GM19239 (cell line): ENCODE measurements around the gene C1orf226.
"Not testable (repeated sequence)": the region's sequence is repeated elsewhere in the genome, so short reads cannot be mapped to it uniquely, and the experiment has no call there.

Source experiments
- DNase-seq: peaks from one replicate; pipeline ENCODE4 v3.0.0; 2011; ENCODE audit warnings: low spot score; ENCODE audit not compliant: insufficient read length
- FAIRE-seq: peaks from 2 replicates; lab custom pipeline; 2011; peaks lifted over from hg19 to GRCh38; lab: Jason Lieb, UNC

C1orf226 gene

DNA sequence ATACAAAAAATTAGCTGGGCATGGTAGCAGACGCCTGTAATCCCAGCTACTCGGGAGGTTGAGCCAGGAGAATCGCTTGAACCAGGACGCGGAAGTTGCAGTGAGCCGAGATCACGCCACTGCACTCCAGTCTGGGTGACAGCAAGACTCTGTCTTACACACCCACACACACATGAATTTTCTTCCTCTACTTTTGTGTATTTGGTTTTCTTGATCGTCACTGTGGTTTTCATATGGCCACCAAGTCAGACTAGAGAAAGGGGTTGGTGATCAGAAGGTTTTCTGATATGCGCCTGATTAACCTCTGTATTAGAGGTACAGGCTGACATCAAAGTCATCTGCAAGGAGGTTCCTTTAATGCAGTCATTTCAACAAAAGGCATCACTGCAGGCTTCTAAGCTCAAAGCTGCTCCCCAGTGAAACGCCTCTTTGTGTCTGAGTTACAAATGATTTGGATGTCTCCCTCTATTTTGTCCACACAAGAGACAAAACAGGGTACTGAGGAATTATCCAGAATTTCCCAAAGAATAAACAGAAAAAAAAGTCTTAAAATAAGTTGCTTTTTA lies 19.3 kb downstream of the C1orf226 start:
- FAIRE-seq (no peak), DNase-seq (no peak)

- DNase-seq, result no peak
These were observed 23.1 kb downstream of the C1orf226 start for GRCh38 chr1:162404550-162405160.

GRCh38 chr1:162405800-162406199 lies 24.3 kb downstream of the C1orf226 start:
- no peak for FAIRE-seq
- no peak for DNase-seq

More at GRCh38 chr1:162404550-162405160, 23.1 kb downstream of the C1orf226 start:
- FAIRE-seq, result no peak

GRCh38 chr1:162406811-162407210 lies 25.3 kb downstream of the C1orf226 start:
- DNase-seq (no peak), FAIRE-seq (no peak)

DNA sequence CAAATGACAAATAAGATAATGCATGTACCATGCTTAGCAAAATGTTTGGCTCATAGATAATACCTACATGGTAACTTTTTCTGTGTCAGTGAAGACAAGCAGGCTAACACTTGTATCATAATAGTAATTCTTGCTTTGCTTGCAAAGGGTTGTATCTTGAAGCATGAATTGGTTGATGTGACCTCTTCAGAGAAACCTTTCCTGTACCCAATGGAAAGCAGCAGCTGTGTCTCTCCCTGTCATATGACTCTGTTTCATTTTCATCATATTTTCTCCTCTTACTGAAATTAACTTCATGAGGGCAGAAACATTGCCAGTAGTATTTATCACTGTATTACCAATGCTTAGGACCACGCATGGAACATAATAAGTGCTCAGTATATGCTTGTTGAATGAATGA lies 26.0 kb downstream of the C1orf226 start:
- DNase-seq, result no peak
- no peak for FAIRE-seq

- DNase-seq (no peak), FAIRE-seq (no peak)
These were observed 30.5 kb downstream of the C1orf226 start, which contains the start of gene SH2D1B for GRCh38 chr1:162412002-162412401. Gene SH2D1B (minus strand): TSS chr1:162412136. CDS start chr1:162412016, 120 bp downstream.

DNA sequence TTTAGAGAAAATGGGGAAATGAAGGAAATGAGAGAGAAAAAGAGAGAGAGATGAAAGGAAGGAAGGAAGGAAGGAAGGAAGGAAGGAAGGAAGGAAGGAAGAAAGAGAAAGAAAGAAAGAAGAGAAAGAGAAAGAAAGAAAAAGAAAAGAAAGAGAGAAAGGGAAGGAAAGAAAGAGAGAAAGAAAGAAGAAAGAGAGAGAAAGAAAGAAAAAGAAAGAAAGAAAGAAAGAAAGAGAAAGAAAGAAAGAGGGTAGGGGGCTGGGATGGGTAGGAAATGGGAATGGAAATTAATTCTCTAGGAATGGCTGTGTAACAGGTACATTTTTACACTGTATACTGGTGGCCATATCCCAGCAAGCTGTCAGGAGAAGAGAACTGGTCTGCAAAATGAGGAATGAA lies 34.7 kb downstream of the C1orf226 start:
- DNase-seq (no peak), FAIRE-seq (no peak)

GRCh38 chr1:162416909-162417308 lies 35.4 kb downstream of the C1orf226 start:
- FAIRE-seq, result no peak

GRCh38 chr1:162417650-162418049 lies 36.1 kb downstream of the C1orf226 start:
- FAIRE-seq, result no peak
- DNase-seq, result no peak

More at GRCh38 chr1:162416909-162417308, 35.4 kb downstream of the C1orf226 start:
- no peak for DNase-seq

DNA sequence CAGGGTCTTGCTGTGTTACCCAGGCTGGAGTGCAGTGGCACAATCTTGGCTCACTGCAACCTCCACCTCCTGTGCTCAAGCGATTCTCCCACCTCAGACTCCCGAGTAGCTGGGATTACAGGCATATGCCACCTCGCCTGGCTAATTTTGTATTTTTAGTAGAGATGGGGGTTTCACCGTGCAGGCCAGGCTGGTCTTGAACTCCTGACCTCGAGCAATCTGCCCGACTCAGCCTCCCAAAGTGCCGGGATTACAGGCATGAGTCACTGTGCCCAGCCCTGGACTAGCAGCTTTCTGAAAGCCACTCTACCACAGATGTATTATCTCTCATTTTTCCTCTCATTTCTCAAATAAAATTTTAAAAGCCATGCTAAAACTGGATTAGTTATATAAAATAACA lies 37.1 kb downstream of the C1orf226 start:
- not testable (repeated sequence) for DNase-seq, FAIRE-seq

DNA sequence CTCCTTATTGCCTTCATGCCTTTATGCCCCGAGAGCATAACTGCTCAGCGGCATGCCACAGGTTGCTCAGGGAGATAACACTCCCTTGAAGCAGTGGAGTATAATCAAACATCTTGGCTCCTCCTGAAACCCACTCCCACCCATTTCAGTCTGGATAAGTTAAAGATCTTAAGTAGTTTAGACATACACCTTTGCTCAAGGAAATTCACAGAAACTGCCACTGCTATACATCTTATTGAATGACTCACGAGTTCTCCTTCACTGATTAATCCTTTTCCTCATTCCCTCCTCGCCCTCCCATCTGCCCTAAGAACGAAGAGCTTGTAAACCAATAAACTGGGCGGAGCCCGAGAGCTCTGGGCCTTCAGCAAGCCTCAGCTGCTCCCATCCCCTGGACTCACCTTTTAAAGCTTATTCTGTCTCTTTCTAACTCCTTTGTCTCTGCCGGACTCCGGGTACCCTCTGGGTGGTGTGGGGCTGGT lies 38.0 kb downstream of the C1orf226 start:
- not testable (repeated sequence) for DNase-seq, FAIRE-seq

GRCh38 chr1:162420120-162420519 lies 38.6 kb downstream of the C1orf226 start:
- FAIRE-seq, result no peak
- DNase-seq, result no peak

GRCh38 chr1:162421258-162422164 lies 40.0 kb downstream of the C1orf226 start:
- no peak for FAIRE-seq
- no peak for DNase-seq

- no peak for FAIRE-seq
These were observed 41.3 kb downstream of the C1orf226 start for GRCh38 chr1:162422662-162423375.

GRCh38 chr1:162430583-162430982 lies 49.1 kb downstream of the C1orf226 start:
- no peak for DNase-seq
- FAIRE-seq, result no peak

More at GRCh38 chr1:162422662-162423375, 41.3 kb downstream of the C1orf226 start:
- DNase-seq, result no peak

- DNase-seq, FAIRE-seq: not testable (repeated sequence)
These were observed 51.6 kb downstream of the C1orf226 start for GRCh38 chr1:162432977-162433713.
